Choroid plexus epithelial cell (primary cell): ENCODE results near the gene RANBP3.
A peak's percentile ranks its signal among the peaks of the same experiment; 100 is the strongest.

Source experiments
- DNase-seq: peaks from one replicate; pipeline ENCODE4 v3.0.0-alpha.2; 2010; ENCODE audit warnings: low read depth
- H3K4me3 ChIP-seq: 2 replicates; pipeline ENCODE4 v1.5.1; 2011; ENCODE audit warnings: low read depth, mild to moderate bottlenecking, control low read depth, low read length, moderate library complexity
- TF ChIP-seq, protein P1 (sequence below): conservative IDR thresholded peaks from 2 replicates; pipeline ENCODE4 v1.5.1; 2011; ENCODE audit warnings: low read depth, mild to moderate bottlenecking, control low read depth, inconsistent platforms, low read length, moderate library complexity

The RANBP3 gene

GRCh38 chr19:5953030-5953589, 24.8 kb downstream of the RANBP3 start:
- no peak for DNase-seq
- H3K4me3 ChIP-seq = no peak overlapping the region
- TF ChIP-seq, protein P1, sequence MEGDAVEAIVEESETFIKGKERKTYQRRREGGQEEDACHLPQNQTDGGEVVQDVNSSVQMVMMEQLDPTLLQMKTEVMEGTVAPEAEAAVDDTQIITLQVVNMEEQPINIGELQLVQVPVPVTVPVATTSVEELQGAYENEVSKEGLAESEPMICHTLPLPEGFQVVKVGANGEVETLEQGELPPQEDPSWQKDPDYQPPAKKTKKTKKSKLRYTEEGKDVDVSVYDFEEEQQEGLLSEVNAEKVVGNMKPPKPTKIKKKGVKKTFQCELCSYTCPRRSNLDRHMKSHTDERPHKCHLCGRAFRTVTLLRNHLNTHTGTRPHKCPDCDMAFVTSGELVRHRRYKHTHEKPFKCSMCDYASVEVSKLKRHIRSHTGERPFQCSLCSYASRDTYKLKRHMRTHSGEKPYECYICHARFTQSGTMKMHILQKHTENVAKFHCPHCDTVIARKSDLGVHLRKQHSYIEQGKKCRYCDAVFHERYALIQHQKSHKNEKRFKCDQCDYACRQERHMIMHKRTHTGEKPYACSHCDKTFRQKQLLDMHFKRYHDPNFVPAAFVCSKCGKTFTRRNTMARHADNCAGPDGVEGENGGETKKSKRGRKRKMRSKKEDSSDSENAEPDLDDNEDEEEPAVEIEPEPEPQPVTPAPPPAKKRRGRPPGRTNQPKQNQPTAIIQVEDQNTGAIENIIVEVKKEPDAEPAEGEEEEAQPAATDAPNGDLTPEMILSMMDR = no peak

DNA sequence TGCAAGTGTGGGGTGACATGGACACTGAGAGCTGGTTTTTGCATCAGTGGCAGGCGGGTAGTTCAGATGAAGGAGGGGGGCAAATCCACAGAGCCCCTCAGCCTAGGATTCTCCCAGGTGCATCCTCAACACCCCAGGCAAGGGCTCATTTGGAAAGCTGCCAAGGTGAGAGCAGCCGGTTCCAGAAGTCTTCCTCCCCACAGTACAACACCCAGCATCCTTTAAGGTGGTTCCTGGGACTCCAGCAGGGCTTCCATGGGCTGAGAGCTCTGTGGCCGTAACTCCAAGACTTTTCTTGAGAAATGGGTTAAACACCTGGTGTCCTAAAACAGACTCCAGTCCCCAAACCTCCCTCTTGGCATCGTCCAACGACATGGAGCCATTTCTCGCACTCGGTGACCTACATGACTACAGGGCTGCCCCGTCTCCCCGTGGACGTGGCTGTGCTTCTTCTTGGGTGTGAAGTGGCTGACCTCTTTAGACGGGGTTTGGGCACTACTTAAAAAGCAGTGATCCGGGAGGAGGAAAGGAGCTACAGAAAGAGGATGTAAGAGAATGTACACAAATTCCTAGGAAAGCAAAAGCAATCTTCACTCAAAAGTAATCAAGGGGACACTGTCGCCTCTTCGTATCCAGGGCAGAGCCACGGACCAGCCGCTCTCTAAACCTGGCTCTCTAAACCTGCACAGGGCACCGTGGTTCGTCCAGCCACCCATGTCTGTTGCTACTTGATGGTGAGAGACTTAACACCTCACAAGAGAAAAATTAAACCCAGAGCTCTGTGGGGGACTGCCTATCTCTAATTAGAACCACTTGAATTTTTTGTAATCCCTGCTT, 25.5 kb downstream of the RANBP3 start:
- H3K4me3 ChIP-seq = no peak overlapping the region
- TF ChIP-seq, protein P1 = no peak
- no peak for DNase-seq

GRCh38 chr19:5951338-5951861, 26.5 kb downstream of the RANBP3 start:
- H3K4me3 ChIP-seq = no peak overlapping the region
- TF ChIP-seq, protein P1 = no peak
- no peak for DNase-seq

- no peak overlapping the region for H3K4me3 ChIP-seq
- no peak for DNase-seq
- TF ChIP-seq, protein P1 = no peak
These were observed 27.2 kb downstream of the RANBP3 start for GRCh38 chr19:5950741-5951140.

GRCh38 chr19:5949792-5950305, 28.1 kb downstream of the RANBP3 start:
- H3K4me3 ChIP-seq = no peak overlapping the region
- TF ChIP-seq, protein P1 = no peak
- no peak for DNase-seq

DNA sequence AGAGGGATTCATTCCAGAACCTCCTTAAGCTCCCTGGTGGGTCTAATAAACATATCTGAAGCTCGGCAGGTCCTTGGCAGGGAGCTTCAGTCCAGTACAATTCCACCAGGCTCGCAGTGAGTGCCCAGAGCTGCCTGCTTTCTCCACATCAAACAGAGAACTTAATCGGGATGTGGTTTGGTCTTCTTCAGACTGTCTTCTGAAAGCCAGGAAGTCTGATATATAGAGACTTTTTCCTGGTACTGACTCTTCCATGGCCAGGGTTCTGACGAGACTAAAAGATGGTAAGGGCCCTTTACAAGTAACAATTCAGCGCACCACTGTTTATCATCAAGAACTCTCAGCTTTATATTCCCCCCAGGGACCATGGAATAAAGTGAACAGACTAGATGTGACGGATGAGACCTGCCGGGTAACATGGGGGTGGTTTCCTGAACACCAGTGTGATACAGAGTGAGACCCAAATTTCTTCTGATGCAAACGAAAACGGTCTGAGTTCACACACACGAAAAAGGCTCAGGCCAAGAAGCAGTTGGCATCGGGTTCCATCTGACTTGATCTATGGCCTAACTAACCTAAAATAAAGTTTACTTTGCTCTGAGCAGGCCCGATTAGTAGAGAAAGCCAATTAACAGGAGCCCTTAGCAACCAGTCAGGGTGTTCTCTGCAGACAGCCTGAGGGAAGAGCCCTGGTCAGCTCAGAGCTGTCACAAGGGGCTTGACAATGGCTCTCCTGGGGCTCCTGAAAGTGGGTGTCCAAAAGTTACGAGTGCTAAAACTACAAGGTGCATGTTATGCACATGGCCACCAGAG, 29.0 kb downstream of the RANBP3 start:
- H3K4me3 ChIP-seq = no peak overlapping the region
- TF ChIP-seq, protein P1 = no peak
- peak; percentile 38 for DNase-seq
